Stomach (tissue), 9 donors: ENCODE data around the gene ITM2B. TPM values are rescaled to one million over a fixed set of nuclear protein-coding genes. Genes with fewer than 3 reads are reported as not detected.
A peak's percentile ranks its signal among the peaks of the same experiment; 100 is the strongest.
"Not testable (repeated sequence)": the region's sequence is repeated elsewhere in the genome, so short reads cannot be mapped to it uniquely, and the experiment has no call there.

ENCODE experiments used
- DNase-seq, 2 donors: peaks; one replicate each; pipeline versions ENCODE4 v3.0.0 to v3.0.0-alpha.2; 2013 to 2019
- H3K27ac ChIP-seq, 5 donors: fragments of 200-600 bp in 4 of 5; sonication (generic) in 4 of 5; one replicate each; pipeline ENCODE4 v1.5.1; 2013 to 2019; ENCODE audit warnings: mild to moderate bottlenecking in 1 of 5, moderate library complexity in 1 of 5
- H3K27me3 ChIP-seq, 3 donors: fragments of 200-600 bp; sonication (generic); one replicate each; pipeline ENCODE4 v1.5.1; 2017 to 2019; ENCODE audit warnings: mixed run types in 1 of 3
- H3K36me3 ChIP-seq, 4 donors: fragments of 200-600 bp; sonication (generic); 1 replicate in 3 of 4; 2 replicates in 1 of 4; pipeline ENCODE4 v1.5.1; 2016 to 2019
- H3K4me1 ChIP-seq, 4 donors: fragments of 200-600 bp; sonication (generic); one replicate each; pipeline ENCODE4 v1.5.1; 2016 to 2019
- H3K4me3 ChIP-seq, 4 donors: fragments of 200-600 bp; sonication (generic) in 3 of 4; one replicate each; pipeline ENCODE4 v1.5.1; 2016 to 2019; ENCODE audit warnings: mild to moderate bottlenecking in 1 of 4
- H3K9me3 ChIP-seq, 4 donors: fragments of 200-600 bp; sonication (generic); one replicate each; pipeline ENCODE4 v1.5.1; 2016 to 2019
- CTCF ChIP-seq, 7 experiments: fragments of 450-650 bp in 4 of 7; fragments of 200-600 bp in 3 of 7; sonication (generic) in 3 of 7; IDR thresholded peaks; one replicate each; pipeline ENCODE4 v1.5.1; 2016 to 2019; ENCODE audit warnings: antibody characterized with exemption in 7 of 7, control low read depth in 2 of 7, mild to moderate bottlenecking in 1 of 7
- EP300 ChIP-seq: sonication (generic); formaldehyde crosslinking; IDR thresholded peaks from one replicate; pipeline ENCODE4 v1.6.1; 2017; ENCODE audit warnings: antibody characterized with exemption
- POLR2A ChIP-seq, 4 donors: fragments of 450-650 bp; IDR thresholded peaks; one replicate each; pipeline ENCODE4 v1.6.1; 2016; ENCODE audit warnings: antibody characterized with exemption in 4 of 4, control low read depth in 2 of 4, mild to moderate bottlenecking in 1 of 4, moderate library complexity in 1 of 4
- POLR2AphosphoS5 ChIP-seq, 3 donors: sonication (generic); formaldehyde crosslinking; IDR thresholded peaks; one replicate each; pipeline ENCODE4 v1.6.1; 2016; ENCODE audit warnings: antibody characterized with exemption in 3 of 3
- WGBS, 5 donors: extraction: QIAGEN DNeasy Blood & Tissue Kit in 3 of 5; methylation state at CpG; one replicate each; pipeline versions ENCODE4 v1.1.5 to v1.1.7; 2013 to 2018; 5-methylcytosine and 5-hydroxymethylcytosine counted together
- intact Hi-C: fragments of 100-400 bp; cut with DNase I; formaldehyde crosslinking; loops from one replicate; pipeline ENCODE4 v1.15.1; 2023; ENCODE audit warnings: low total_unique reads
- polyA plus RNA-seq, 3 donors: library from polyadenylated mRNA; stranded (reverse); fragments of 200-250 nt; gene quantifications; one replicate each; pipeline ENCODE4 v1.2.3, GENCODE V29; 2013
- total RNA-seq, 5 donors: library from RNA; depleted of rRNA; stranded (reverse); fragments of >200 nt; gene quantifications; one replicate each; pipeline versions ENCODE4 v1.1.0 to v1.2.3, GENCODE V29; 2014 to 2016
- donor health status: healthy with polysubstance abuse.
- donor health status: Bipolar disorder and iron deficiency.
- donor health status: healthy.

The ITM2B gene
- total and polyA plus RNA-seq, 8 donors, result 113 to 419 (median 282) TPM

GRCh38 chr13:48192411-48192935 lies 40.5 kb upstream of the ITM2B start:
- no peak overlapping the region for H3K27ac ChIP-seq
- no peaks in the 10 kb centered on the region for H3K36me3 ChIP-seq
- TF ChIP-seq CTCF (IDR thresholded peaks at IDR 0.05), result no peak
- no peak for TF ChIP-seq POLR2A (IDR thresholded peaks at IDR 0.05)
- no peak for TF ChIP-seq EP300
- no peak for TF ChIP-seq POLR2AphosphoS5 (IDR thresholded peaks at IDR 0.05)
- no peaks in the 10 kb centered on the region for H3K27me3 ChIP-seq
- H3K4me1 ChIP-seq, result peaks cover 0 to 13% (median 2%) of the 10 kb centered on the region in 4 donors
- 70 to 85% (median 78%) methylated on average over 8 of the region's 8 CpGs for WGBS, 5 donors
- no peak overlapping the region for H3K4me3 ChIP-seq
- DNase-seq, result no peak
- no peaks in the 10 kb centered on the region for H3K9me3 ChIP-seq
- intact Hi-C loops, result no loop called here

- 22 to 45% (median 35%) methylated on average over 3 of the region's 3 CpGs for WGBS, 5 donors
- intact Hi-C loops, result no loop called here
- peak in 1 of 2 donors; percentile 32 for DNase-seq
Measured at GRCh38 chr13:48194379-48194754, 38.6 kb upstream of the ITM2B start.

DNA sequence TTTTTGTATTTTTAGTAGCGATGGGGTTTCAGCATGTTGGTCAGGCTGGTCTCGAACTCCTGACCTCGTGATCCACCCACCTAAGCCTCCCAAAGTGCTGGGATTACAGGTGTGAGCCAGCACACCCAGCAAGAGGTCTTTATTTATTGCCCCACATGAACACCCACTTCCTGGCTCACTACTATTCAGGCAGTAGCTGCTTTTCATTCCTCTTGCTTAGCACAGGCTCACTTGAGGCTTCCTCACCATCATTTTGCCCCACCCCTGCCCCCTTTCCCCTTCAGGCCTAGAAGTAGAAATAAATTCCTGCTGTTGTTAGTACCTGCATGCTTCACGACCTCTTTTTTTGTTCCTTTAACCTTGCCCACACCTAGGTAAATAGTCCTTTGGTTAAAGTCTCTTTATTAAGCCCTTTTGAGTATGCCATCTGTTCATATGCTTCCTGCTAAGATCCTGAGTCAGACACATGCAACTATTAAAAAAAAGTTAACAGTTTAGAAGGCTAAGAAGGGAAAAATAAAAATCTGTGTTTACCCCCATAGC lies 33.5 kb upstream of the ITM2B start:
- DNase-seq, result no peak
- intact Hi-C loops, result no loop called here
- H3K27ac ChIP-seq, result peak overlapping the region in 1 of 5 donors; percentile 14
- peaks cover 0 to 10% (median 0%) of the 10 kb centered on the region in 4 donors for H3K4me1 ChIP-seq
- WGBS, 5 donors, result 67 to 83% (median 72%) methylated on average over 4 of the region's 4 CpGs
- no peaks in the 10 kb centered on the region for H3K9me3 ChIP-seq
- H3K36me3 ChIP-seq, result no peaks in the 10 kb centered on the region
- H3K27me3 ChIP-seq, result no peaks in the 10 kb centered on the region
- no peak overlapping the region for H3K4me3 ChIP-seq
- TF ChIP-seq EP300 (no peak), POLR2A (IDR thresholded peaks at IDR 0.05) (no peak)

More at GRCh38 chr13:48194379-48194754, 38.6 kb upstream of the ITM2B start:
- Histone ChIP-seq H3K9me3 (no peaks in the 10 kb centered on the region), H3K4me1 (peaks cover 0 to 15% (median 2%) of the 10 kb centered on the region in 4 donors), H3K27me3 (no peaks in the 10 kb centered on the region), H3K36me3 (no peaks in the 10 kb centered on the region), H3K27ac (peak overlapping the region in 1 of 5 donors; percentile 29), H3K4me3 (no peak overlapping the region)
- no peak for TF ChIP-seq CTCF (IDR thresholded peaks at IDR 0.05)

- intact Hi-C loops, result no loop called here
- peaks cover 0 to 7% (median 0%) of the 10 kb centered on the region in 4 donors for H3K4me1 ChIP-seq
- WGBS, 5 donors, result 74 to 100% (median 78%) methylated on average over 1 to 3 of the region's 3 CpGs
- no peak overlapping the region for H3K4me3 ChIP-seq
- H3K27ac ChIP-seq, result no peak overlapping the region
- no peaks in the 10 kb centered on the region for H3K36me3 ChIP-seq
- TF ChIP-seq POLR2A (IDR thresholded peaks at IDR 0.05) (no peak), EP300 (no peak), POLR2AphosphoS5 (IDR thresholded peaks at IDR 0.05) (no peak), CTCF (IDR thresholded peaks at IDR 0.05) (no peak)
- peak; percentile 54 to 66 for DNase-seq
- no peaks in the 10 kb centered on the region for H3K9me3 ChIP-seq
- no peaks in the 10 kb centered on the region for H3K27me3 ChIP-seq
Measured at GRCh38 chr13:48201044-48201443, 32.0 kb upstream of the ITM2B start.

GRCh38 chr13:48207207-48207606 lies 25.8 kb upstream of the ITM2B start:
- H3K27ac ChIP-seq, H3K27me3 ChIP-seq, H3K9me3 ChIP-seq, H3K36me3 ChIP-seq, H3K4me1 ChIP-seq, intact Hi-C loops, DNase-seq, H3K4me3 ChIP-seq: not testable (repeated sequence)
- WGBS, 5 donors, result 88 to 89% (median 88%) methylated on average over 4 of the region's 4 CpGs
